ENCODE measurements around the gene HSF5. TPM values are rescaled to one million over a fixed set of nuclear protein-coding genes. Genes with fewer than 3 reads are reported as not detected.
A peak's percentile ranks its signal among the peaks of the same experiment; 100 is the strongest.

HSF5 gene
- total RNA-seq, 6 donors from 2014 or later = 0.07 to 0.39 (median 0.30) TPM; not detected in 1

- H3K36me3 ChIP-seq = no peaks in the 10 kb centered on the region
- H3K9me3 ChIP-seq = no peaks in the 10 kb centered on the region
- H3K4me1 ChIP-seq = peaks cover 3 to 31% (median 21%) of the 10 kb centered on the region in 4 donors
- no peak overlapping the region for H3K4me3 ChIP-seq
- ATAC-seq (ENCODE audit: low FRiP score in 2 of 2) = no peak
- DNase-seq = no peak
- H3K27ac ChIP-seq = peak overlapping the region in 1 of 4 donors; percentile 30
- WGBS, 2 donors = 29 to 30% methylated on average over 4 of the region's 4 CpGs
- no peak for TF ChIP-seq CTCF (IDR thresholded peaks at IDR 0.05)
- no peak for TF ChIP-seq POLR2A (IDR thresholded peaks at IDR 0.05)
- TF ChIP-seq POLR2AphosphoS5 (IDR thresholded peaks at IDR 0.05) = no peak
- no peak for TF ChIP-seq EP300 (IDR thresholded peaks at IDR 0.05)
- H3K27me3 ChIP-seq = no peaks in the 10 kb centered on the region
Observed at GRCh38 chr17:58382108-58382871, 105.9 kb downstream of the HSF5 start.

GRCh38 chr17:58381124-58382035, 106.8 kb downstream of the HSF5 start:
- H3K27me3 ChIP-seq = no peaks in the 10 kb centered on the region
- no peaks in the 10 kb centered on the region for H3K36me3 ChIP-seq
- ATAC-seq (ENCODE audit: low FRiP score in 2 of 2) = no peak
- no peak for TF ChIP-seq POLR2AphosphoS5 (IDR thresholded peaks at IDR 0.05)
- TF ChIP-seq CTCF (IDR thresholded peaks at IDR 0.05) = no peak
- TF ChIP-seq EP300 (IDR thresholded peaks at IDR 0.05) = no peak
- TF ChIP-seq POLR2A (IDR thresholded peaks at IDR 0.05) = no peak
- H3K4me3 ChIP-seq = no peak overlapping the region
- DNase-seq = no peak
- H3K9me3 ChIP-seq = no peaks in the 10 kb centered on the region
- peaks cover 3 to 40% (median 29%) of the 10 kb centered on the region in 4 donors for H3K4me1 ChIP-seq
- WGBS, 2 donors = 40 to 56% methylated on average over 3 of the region's 3 CpGs
- peak overlapping the region in 2 of 4 donors; percentile 43 to 67 for H3K27ac ChIP-seq

GRCh38 chr17:58380207-58381123, 107.7 kb downstream of the HSF5 start:
- DNase-seq = no peak
- H3K9me3 ChIP-seq = no peaks in the 10 kb centered on the region
- no peaks in the 10 kb centered on the region for H3K27me3 ChIP-seq
- H3K27ac ChIP-seq = peak overlapping the region; percentile 2 to 67 (median 30)
- ATAC-seq (ENCODE audit: low FRiP score in 2 of 2) = no peak
- H3K4me1 ChIP-seq = peaks cover 3 to 41% (median 34%) of the 10 kb centered on the region in 4 donors
- H3K36me3 ChIP-seq = no peaks in the 10 kb centered on the region
- no peak for TF ChIP-seq POLR2AphosphoS5 (IDR thresholded peaks at IDR 0.05)
- TF ChIP-seq CTCF (IDR thresholded peaks at IDR 0.05) = no peak
- no peak for TF ChIP-seq EP300 (IDR thresholded peaks at IDR 0.05)
- H3K4me3 ChIP-seq = no peak overlapping the region
- WGBS, 2 donors = 62 to 83% methylated on average over 5 of the region's 5 CpGs

- DNase-seq = no peak
- Histone ChIP-seq H3K4me3 (no peak overlapping the region), H3K27ac (peak overlapping the region in 1 of 4 donors; percentile 43), H3K4me1 (peaks cover 3 to 41% (median 34%) of the 10 kb centered on the region in 4 donors), H3K27me3 (no peaks in the 10 kb centered on the region), H3K9me3 (no peaks in the 10 kb centered on the region), H3K36me3 (no peaks in the 10 kb centered on the region)
- WGBS, 2 donors = 68 to 75% methylated on average over 3 of the region's 3 CpGs
- TF ChIP-seq CTCF (IDR thresholded peaks at IDR 0.05) (no peak), EP300 (IDR thresholded peaks at IDR 0.05) (no peak), POLR2A (IDR thresholded peaks at IDR 0.05) (no peak), POLR2AphosphoS5 (IDR thresholded peaks at IDR 0.05) (no peak)
- no peak for ATAC-seq (ENCODE audit: low FRiP score in 2 of 2)
Observed at GRCh38 chr17:58379511-58379824, 108.7 kb downstream of the HSF5 start.

Measured in upper lobe of left lung (tissue), 6 donors.